H1 (cell line): ENCODE results near the gene MFN1.

Experiments used
- CBX8 ChIP-seq: fragments of 300-800, 300-1000 bp; sonication (generic); IDR thresholded peaks from 2 replicates; pipeline ENCODE4 v1.7.1; 2016; ENCODE audit warnings: low read depth, low read length, borderline replicate concordance
- EGR1 ChIP-seq: IDR thresholded peaks from 2 replicates; pipeline ENCODE4 v1.6.1; 2011; ENCODE audit warnings: low read depth, low read length, borderline replicate concordance
- EZH2 ChIP-seq: fragments of 200-600 bp; sonication (generic); IDR thresholded peaks from 2 replicates; pipeline ENCODE4 v1.7.1; 2012; ENCODE audit warnings: low read depth, mild to moderate bottlenecking, moderate library complexity, low read length, inconsistent platforms; ENCODE audit not compliant: severe bottlenecking
- KDM1A ChIP-seq: fragments of 200-600, 300-600 bp; sonication (generic); IDR thresholded peaks from 2 replicates; pipeline ENCODE4 v1.7.1; 2016; ENCODE audit warnings: mild to moderate bottlenecking, low read length, borderline replicate concordance
- POLR2A ChIP-seq, 2 experiments: IDR thresholded peaks; 1 replicate in 1 of 2; 2 replicates in 1 of 2; pipeline ENCODE4 v1.6.1; 2011; ENCODE audit warnings: low read depth in 2 of 2, low read length in 2 of 2, mild to moderate bottlenecking in 2 of 2; ENCODE audit errors: control extremely low read depth in 1 of 2
- TF ChIP-seq, protein P1 (sequence below), 3 experiments: IDR thresholded peaks; 1 replicate in 2 of 3; 2 replicates in 1 of 3; pipeline versions ENCODE4 v1.5.1 to v1.6.1; 2011; ENCODE audit warnings: low read length in 3 of 3, mild to moderate bottlenecking in 3 of 3, inconsistent platforms in 2 of 3, low read depth in 1 of 3, moderate library complexity in 1 of 3; ENCODE audit not compliant: insufficient read depth in 1 of 3; ENCODE audit errors: control extremely low read depth in 1 of 3

DNA sequence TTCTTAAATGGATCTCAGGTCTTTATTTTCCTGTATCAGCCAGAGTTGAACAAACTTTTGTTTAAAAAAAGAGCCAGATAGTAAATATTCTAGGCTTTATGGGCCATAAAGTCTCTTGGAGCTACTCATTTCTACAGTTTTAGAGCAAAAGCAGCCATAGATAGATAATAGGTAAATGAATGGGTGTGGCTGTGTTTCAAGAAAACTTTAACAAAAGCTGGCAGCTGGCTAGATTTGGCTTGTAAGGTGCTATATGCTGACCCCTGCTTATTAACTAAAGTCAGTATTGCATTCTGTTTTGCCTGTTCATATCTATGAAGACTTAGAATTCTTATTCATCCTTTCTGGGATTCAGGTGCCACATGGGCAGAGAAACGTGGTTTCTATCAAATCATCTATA lies 29.0 kb downstream of the MFN1 start:
- TF ChIP-seq EGR1 (no peak), KDM1A (no peak), POLR2A (IDR thresholded peaks at IDR 0.05; ENCODE audit: control extremely low read depth in 1 of 2, low read depth in 2 of 2, low read length in 2 of 2) (no peak), EZH2 (no peak), CBX8 (no peak)
- TF ChIP-seq, protein P1, sequence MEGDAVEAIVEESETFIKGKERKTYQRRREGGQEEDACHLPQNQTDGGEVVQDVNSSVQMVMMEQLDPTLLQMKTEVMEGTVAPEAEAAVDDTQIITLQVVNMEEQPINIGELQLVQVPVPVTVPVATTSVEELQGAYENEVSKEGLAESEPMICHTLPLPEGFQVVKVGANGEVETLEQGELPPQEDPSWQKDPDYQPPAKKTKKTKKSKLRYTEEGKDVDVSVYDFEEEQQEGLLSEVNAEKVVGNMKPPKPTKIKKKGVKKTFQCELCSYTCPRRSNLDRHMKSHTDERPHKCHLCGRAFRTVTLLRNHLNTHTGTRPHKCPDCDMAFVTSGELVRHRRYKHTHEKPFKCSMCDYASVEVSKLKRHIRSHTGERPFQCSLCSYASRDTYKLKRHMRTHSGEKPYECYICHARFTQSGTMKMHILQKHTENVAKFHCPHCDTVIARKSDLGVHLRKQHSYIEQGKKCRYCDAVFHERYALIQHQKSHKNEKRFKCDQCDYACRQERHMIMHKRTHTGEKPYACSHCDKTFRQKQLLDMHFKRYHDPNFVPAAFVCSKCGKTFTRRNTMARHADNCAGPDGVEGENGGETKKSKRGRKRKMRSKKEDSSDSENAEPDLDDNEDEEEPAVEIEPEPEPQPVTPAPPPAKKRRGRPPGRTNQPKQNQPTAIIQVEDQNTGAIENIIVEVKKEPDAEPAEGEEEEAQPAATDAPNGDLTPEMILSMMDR (IDR thresholded peaks at IDR 0.05; ENCODE audit: control extremely low read depth in 1 of 3, insufficient read depth in 1 of 3, low read depth in 1 of 3, low read length in 3 of 3) = no peak
